ENCODE data around the gene MBNL2. TPM values are rescaled to one million over a fixed set of nuclear protein-coding genes. Genes with fewer than 3 reads are reported as not detected.

MBNL2 gene
- total RNA-seq, 1 experiment from 2014 or later = 0.17 TPM

DNA sequence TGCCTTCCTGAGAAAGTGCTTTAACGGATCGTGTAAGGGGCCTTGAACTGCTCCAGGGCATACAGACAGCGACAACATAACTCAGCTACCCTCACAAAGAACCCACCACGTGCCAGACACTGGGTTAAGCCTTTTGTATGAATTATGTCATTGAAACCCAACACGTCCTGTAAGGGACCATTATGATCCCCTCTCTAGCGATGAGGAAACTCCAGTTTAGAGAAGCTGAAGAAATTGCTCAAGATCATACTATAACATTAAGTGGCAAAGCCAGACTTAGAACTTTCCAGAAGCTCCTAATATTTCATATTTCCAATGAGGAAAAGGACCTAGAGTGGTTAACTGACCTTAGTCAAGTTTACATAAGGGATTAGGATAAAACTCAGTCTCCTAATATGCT, 154.8 kb downstream of the MBNL2 start:
- Mint-ChIP-seq H3K9me3 (no peaks in the 10 kb centered on the region), H3K27ac (no peak overlapping the region), H3K36me3 (ENCODE audit: insufficient read depth in 1 of 3, low read depth in 3 of 3) (no peaks in the 10 kb centered on the region), H3K27me3 (ENCODE audit: low read depth) (peaks cover 9% of the 10 kb centered on the region), H3K4me3 (no peak overlapping the region), H3K4me1 (no peaks in the 10 kb centered on the region)
- Histone ChIP-seq H3K56ac (ENCODE audit: insufficient read length, low read depth, low read length) (no peak overlapping the region), H3K23me2 (ENCODE audit: insufficient read length, low read depth, low read length, poor library complexity, severe bottlenecking) (no peaks in the 10 kb centered on the region), H2BK15ac (ENCODE audit: low read depth, low read length) (no peak overlapping the region), H4K20me1 (ENCODE audit: control insufficient read depth, insufficient read depth, insufficient read length) (no peaks in the 10 kb centered on the region), H3K4ac (ENCODE audit: low read depth, low read length) (no peak overlapping the region), H3K79me2 (ENCODE audit: insufficient read depth, low read length) (no peaks in the 10 kb centered on the region), H2BK12ac (ENCODE audit: insufficient read length, low read depth, low read length) (no peak overlapping the region), H3K14ac (ENCODE audit: insufficient read depth, low read length) (no peak overlapping the region), H2AFZ (ENCODE audit: low read length) (no peak overlapping the region), H3K27me3 (ENCODE audit: insufficient read depth, low read length) (no peaks in the 10 kb centered on the region), H3K4me2 (ENCODE audit: insufficient read depth, insufficient read length, low read length) (no peak overlapping the region), H3K4me1 (ENCODE audit: insufficient read depth, low read length) (no peaks in the 10 kb centered on the region), H2BK120ac (ENCODE audit: low read depth, low read length, poor library complexity, severe bottlenecking) (no peak overlapping the region), H3K9ac (ENCODE audit: extremely low read depth, insufficient read length, low read length) (no peak overlapping the region), H3K23ac (ENCODE audit: insufficient read length, low read depth, low read length) (no peak overlapping the region), H4K5ac (ENCODE audit: insufficient read length, low read depth, low read length) (no peak overlapping the region), H4K8ac (replicated peaks; ENCODE audit: insufficient read length, low read depth, low read length) (no peak overlapping the region), H2BK5ac (ENCODE audit: insufficient read length, low read length) (no peak overlapping the region), H2AK5ac (ENCODE audit: insufficient read length, low read length) (no peak overlapping the region), H3K9me3 (ENCODE audit: control insufficient read depth, low read depth, low read length) (no peaks in the 10 kb centered on the region), H3T11ph (ENCODE audit: low read length) (no peak overlapping the region), H3K79me1 (ENCODE audit: insufficient read depth, low read depth, low read length, poor library complexity, severe bottlenecking) (no peaks in the 10 kb centered on the region), H3K18ac (ENCODE audit: insufficient read length, low read depth, low read length) (no peak overlapping the region), H2BK20ac (ENCODE audit: low read depth, low read length, poor library complexity, severe bottlenecking) (no peak overlapping the region), H4K91ac (ENCODE audit: insufficient read length, low read depth, low read length) (no peak overlapping the region), H3K27ac (ENCODE audit: insufficient read length, low read depth, low read length) (no peak overlapping the region)
- no peak for DNase-seq
- WGBS (ENCODE audit: extremely low coverage, insufficient read length, low lambda C conversion rate) = no CpG with 5 or more reads among the region's 6 CpGs
- TF ChIP-seq, protein P1, sequence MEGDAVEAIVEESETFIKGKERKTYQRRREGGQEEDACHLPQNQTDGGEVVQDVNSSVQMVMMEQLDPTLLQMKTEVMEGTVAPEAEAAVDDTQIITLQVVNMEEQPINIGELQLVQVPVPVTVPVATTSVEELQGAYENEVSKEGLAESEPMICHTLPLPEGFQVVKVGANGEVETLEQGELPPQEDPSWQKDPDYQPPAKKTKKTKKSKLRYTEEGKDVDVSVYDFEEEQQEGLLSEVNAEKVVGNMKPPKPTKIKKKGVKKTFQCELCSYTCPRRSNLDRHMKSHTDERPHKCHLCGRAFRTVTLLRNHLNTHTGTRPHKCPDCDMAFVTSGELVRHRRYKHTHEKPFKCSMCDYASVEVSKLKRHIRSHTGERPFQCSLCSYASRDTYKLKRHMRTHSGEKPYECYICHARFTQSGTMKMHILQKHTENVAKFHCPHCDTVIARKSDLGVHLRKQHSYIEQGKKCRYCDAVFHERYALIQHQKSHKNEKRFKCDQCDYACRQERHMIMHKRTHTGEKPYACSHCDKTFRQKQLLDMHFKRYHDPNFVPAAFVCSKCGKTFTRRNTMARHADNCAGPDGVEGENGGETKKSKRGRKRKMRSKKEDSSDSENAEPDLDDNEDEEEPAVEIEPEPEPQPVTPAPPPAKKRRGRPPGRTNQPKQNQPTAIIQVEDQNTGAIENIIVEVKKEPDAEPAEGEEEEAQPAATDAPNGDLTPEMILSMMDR (conservative IDR thresholded peaks at IDR 0.05) = no peak

All from H9 (cell line).